Urinary bladder (tissue), 4 donors: ENCODE measurements around the gene UQCRH. TPM values are rescaled to one million over a fixed set of nuclear protein-coding genes. Genes with fewer than 3 reads are reported as not detected.
"Not testable (repeated sequence)": the region's sequence is repeated elsewhere in the genome, so short reads cannot be mapped to it uniquely, and the experiment has no call there.

ENCODE experiments used
- DNase-seq: peaks from one replicate; pipeline ENCODE4 v3.0.0-alpha.2; 2015; ENCODE audit errors: extremely low spot score
- H3K27ac ChIP-seq: one replicate; pipeline ENCODE4 v1.5.1; 2013; ENCODE audit warnings: low read depth, mild to moderate bottlenecking, moderate library complexity
- H3K36me3 ChIP-seq: one replicate; pipeline ENCODE4 v1.6.1; 2013; ENCODE audit warnings: mild to moderate bottlenecking, moderate library complexity; ENCODE audit not compliant: insufficient read depth
- H3K4me1 ChIP-seq: one replicate; pipeline ENCODE4 v1.6.1; 2013; ENCODE audit warnings: mild to moderate bottlenecking, moderate library complexity; ENCODE audit not compliant: insufficient read depth
- H3K4me3 ChIP-seq: one replicate; pipeline ENCODE4 v1.5.1; 2013; ENCODE audit warnings: low read depth, low read length
- WGBS: extraction: QIAGEN DNeasy Blood & Tissue Kit; methylation state at CpG from one replicate; pipeline ENCODE4 v1.1.7; 2013; 5-methylcytosine and 5-hydroxymethylcytosine counted together
- polyA plus RNA-seq: library from polyadenylated mRNA; stranded (reverse); fragments of 200-250 nt; gene quantifications from one replicate; pipeline ENCODE4 v1.2.3, GENCODE V29; 2013
- total RNA-seq: library from RNA; depleted of rRNA; stranded (reverse); fragments of >200 nt; gene quantifications from one replicate; pipeline ENCODE4 v1.2.3, GENCODE V29; 2014
- donor health status: healthy with polysubstance abuse.
- donor health status: healthy.

Gene UQCRH
- total and polyA plus RNA-seq, 2 donors, result 271 to 389 TPM

DNA sequence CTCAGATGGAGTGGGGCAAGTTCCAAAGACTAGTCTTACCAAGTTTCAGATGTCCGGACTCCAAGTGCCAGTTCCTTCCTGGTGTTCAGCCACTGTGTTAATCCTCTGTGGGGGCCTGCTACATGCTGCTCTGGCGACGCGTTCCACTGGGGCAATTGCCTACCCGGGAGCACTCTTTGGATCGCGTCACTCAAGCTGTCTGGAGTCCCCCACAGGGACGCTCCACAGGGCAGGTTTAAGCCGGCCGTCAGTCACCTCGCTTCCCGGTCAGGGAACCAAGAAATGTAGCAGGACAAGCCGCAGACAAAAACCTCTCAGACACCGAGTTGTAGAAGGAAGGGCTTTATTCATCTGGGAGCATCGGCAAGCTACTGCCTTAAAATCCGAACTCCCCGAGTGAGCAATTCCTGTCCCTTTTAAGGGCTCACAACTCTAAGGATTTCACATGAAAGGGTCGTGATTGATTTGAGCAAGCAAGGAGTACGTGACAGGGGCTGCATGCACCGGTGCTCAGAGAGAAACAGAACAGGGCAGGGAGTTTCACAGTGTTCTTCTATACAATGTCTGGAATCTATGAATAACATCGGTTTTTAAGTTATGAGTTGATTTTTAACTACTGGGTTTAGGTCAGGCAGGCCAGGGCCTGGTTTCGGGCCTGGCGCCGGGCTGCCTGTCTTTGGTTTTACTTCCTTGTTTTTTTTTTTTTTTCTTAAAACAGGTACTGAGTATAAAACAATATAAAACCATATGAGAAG lies 28.5 kb downstream of the UQCRH start:
- 72% methylated on average over 24 of the region's 24 CpGs for WGBS
- H3K4me3 ChIP-seq, H3K36me3 ChIP-seq, DNase-seq, H3K27ac ChIP-seq, H3K4me1 ChIP-seq: not testable (repeated sequence)

DNA sequence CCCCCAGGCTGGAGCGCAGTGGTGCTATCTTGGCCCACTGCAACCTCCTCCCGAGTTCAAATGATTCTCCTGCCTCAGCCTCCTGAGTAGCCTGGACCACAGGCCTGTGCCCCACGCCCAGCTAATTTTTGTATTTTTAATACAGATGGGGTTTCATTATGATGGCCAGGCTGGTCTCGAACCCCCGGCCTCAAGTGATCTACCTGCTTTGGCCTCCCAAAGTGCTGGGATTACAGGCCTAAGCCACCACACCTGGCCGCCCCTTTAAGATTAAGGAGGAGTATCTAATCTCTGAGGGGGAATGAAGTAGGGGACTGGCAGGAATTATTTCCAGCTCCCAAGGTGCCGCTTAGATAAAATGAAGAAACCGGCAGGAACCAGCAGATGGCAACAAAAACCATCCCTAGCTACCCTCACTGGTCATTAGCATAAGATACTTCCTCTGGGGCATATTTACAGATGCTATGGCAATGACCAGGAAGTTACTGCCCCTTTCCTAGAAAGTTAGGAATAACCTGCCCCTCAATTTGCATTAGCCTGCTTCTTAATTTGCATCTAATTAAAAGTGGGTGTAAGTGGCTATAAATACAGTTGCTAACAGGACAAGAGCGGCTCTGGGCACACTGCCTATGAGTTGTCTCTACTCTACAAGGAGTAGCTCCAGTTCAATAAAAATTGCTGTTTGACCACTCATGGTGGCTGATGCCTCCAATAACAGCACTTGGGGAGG lies 30.0 kb downstream of the UQCRH start:
- DNase-seq, result no peak
- Histone ChIP-seq H3K4me1 (no peaks in the 10 kb centered on the region), H3K27ac (no peak overlapping the region), H3K36me3 (no peaks in the 10 kb centered on the region), H3K4me3 (no peak overlapping the region)
- WGBS, result 76% methylated on average over 9 of the region's 9 CpGs

DNA sequence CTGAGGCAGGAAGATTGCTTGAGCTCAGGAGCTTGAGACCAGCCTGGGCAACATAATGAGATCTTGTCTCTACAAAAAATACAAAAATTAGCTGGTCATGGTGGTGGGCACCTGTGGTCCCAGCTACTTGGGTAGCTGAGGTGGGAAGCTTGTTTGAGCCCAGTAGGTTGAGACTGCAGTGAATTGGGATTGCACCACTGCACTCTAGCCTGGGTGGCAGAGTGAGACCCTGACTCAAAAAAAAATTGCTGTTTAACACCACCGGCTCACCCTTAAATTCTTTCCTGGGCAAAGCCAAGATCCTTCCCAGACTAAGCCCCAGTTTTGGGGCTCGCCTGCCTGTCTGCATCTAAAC lies 30.5 kb downstream of the UQCRH start:
- Histone ChIP-seq H3K4me1 (no peaks in the 10 kb centered on the region), H3K4me3 (no peak overlapping the region), H3K27ac (no peak overlapping the region), H3K36me3 (no peaks in the 10 kb centered on the region)
- DNase-seq, result no peak
- WGBS, result 80% methylated on average over 2 of the region's 2 CpGs

DNA sequence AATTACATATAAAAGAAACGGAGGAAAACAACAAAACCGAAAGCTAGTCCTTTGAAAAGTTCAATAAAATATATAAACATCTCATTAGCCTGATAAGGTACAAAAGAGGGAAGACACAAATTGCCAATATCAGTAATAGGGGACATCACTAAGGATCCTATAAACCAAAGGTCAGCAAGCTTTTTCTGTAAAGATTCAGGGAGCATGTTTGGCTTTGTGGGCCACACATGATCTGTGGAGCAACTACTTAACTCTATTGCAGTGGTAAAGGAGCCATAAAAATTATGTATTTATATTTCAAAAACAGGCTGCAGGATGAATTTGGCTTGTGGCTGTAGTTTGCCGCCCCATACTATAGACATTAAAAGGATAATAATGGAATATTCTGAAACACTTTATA lies 31.6 kb downstream of the UQCRH start:
- 80% methylated on average over 3 of the region's 3 CpGs for WGBS
- no peak for DNase-seq

DNA sequence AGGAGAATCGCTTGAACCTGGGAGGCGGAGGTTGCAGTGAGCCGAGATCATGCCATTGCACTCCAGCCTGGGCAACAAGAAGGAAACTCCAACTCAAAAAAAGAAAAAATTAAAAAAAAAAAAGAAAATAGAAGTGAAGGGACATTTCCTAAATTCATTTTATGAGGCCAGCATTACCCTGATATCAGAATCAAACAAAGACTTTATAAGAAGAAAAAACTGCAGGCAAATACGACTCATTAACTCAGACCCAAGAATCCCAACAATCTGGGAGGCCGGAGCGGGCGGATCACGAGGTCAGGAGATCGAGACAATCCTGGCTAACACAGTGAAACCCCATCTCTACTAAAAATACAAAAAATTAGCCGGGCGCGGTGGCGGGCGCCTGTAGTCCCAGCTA lies 33.9 kb downstream of the UQCRH start:
- WGBS, result 95% methylated on average over 9 of the region's 14 CpGs
- not testable (repeated sequence) for H3K27ac ChIP-seq, H3K36me3 ChIP-seq, H3K4me3 ChIP-seq, H3K4me1 ChIP-seq, DNase-seq

More for the DNA sequence above, 31.6 kb downstream of the UQCRH start:
- no peaks in the 10 kb centered on the region for H3K4me1 ChIP-seq
- no peak overlapping the region for H3K27ac ChIP-seq
- H3K4me3 ChIP-seq, result no peak overlapping the region
- no peaks in the 10 kb centered on the region for H3K36me3 ChIP-seq

DNA sequence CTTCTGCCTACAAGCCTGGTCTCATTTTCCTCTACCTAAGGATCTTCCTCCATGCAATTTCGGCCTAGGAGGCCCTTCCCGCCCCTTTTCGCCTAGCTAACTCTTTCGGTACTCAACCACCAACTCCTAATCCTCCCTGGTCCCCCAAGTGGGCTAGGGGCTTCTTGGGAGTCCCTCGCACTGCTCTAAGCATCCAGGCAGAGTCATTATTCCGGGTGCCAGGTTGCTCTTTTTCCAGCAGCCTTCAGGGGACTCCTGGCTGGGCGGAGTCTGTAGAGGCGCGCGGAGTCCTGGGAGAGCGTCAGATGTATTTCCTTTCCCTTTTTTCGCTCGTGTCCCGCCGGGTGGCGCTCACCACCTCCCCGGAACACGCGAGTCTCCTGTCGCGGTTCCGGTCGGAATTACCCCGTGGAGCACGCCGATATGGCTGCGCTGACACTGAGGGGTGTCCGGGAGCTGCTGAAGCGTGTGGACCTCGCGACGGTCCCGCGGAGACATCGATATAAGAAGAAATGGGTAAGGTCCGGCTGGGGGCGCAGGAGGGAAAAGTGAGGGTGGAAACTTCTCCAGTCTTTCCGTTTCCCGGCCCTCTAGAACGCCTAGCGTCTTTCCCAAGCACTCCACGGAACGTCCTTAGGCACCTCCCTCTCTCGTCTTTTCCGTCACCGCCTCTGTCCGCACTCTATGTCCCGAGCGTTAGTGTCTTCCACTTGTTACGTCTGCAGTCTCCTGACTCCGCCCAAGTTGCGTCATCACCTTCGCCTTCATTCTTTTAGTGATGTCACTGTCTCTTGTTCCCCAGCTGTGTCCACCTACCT lies 37.1 kb downstream of the UQCRH start, which contains the start of gene NSUN4:
Gene NSUN4, plus strand, starts transcription at position 404 of the 818 bp plus-strand sequence. Its CDS starts 20 bp downstream, at position 424.
- H3K36me3 ChIP-seq, result peaks cover 1% of the 10 kb centered on the region
- no peaks in the 10 kb centered on the region for H3K4me1 ChIP-seq
- WGBS, result under 1% methylated on average over 53 of the region's 53 CpGs
- peak within 1 kb of the TSS; percentile 55 for H3K4me3 ChIP-seq
- H3K27ac ChIP-seq, result peak within 1 kb of the TSS; percentile 91
- DNase-seq, result peak; percentile 93

DNA sequence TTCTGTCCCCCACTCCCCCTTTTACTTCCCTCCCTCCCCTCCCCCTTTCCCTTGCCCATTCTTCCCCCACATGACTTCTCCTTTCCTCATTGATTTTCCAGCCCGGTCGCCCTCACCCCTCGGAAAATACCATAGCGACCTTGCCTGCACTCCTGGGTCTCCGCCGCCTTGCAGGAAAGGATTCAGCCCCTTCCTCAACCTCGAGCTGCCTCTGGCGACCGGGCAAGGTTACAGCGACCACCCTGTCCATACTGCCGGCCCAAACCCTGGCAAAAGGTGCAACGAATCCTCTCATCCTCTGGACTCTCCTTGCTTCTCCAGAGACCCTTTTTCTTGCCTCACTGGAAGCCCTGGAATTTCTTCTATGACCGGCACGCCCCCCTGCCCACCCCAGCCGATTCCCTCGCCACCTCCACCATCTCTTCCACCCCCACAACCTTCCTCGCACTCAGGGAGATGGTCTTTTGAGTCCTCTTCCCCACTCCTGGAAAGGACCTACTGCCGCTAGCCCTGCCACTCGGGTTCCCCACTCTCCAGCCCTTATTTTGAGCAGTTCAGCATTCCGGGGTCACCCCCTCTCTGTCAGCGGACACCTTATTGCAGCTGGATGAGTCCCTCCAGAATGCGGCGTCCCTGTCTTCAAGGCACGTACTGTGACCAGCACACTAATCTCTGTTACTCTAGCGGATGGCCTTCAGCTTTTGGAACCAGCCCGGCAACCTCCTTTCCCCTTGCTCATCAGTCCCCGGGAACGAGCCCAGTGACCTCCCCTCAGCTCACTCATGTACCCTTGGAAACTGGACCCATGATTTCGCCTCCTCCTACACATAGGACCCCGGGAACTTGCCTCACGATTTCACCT lies 38.0 kb downstream of the UQCRH start:
- H3K27ac ChIP-seq, result peak overlapping the region; percentile 91
- peaks cover 1% of the 10 kb centered on the region for H3K36me3 ChIP-seq
- DNase-seq, result no peak
- WGBS, result 54% methylated on average over 31 of the region's 31 CpGs
- peak overlapping the region; percentile 55 for H3K4me3 ChIP-seq
- H3K4me1 ChIP-seq, result no peaks in the 10 kb centered on the region

DNA sequence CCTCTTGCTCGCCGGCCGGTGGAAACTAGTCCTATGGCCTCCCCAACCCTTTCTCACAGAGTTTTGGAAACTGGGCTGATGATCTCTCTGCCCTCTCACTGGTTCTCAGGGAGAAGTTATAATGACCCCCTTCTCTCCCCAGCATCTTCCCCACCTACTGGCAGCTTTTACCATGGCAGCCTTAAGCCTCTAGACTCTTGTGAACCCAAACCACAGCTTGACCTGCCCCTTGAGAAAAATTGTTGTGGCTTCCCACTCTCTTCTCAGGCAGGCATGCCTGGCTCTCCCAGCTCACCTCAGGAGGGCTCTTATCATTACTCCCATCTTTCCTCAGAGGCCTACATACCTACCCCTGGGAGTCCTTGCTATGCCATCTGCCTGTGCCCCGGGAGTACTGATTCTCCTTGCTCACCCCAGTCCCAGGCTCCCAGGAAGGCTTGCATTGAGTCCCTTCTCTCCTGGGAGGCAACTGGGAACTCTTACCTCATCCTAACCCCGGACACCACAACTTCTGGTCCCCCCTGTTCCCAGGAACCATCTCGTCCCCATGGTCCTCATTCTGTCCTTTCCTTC lies 38.7 kb downstream of the UQCRH start:
- no peak for DNase-seq
- Histone ChIP-seq H3K4me1 (no peaks in the 10 kb centered on the region), H3K4me3 (no peak overlapping the region), H3K36me3 (peaks cover 1% of the 10 kb centered on the region), H3K27ac (no peak overlapping the region)
- 90% methylated on average over 6 of the region's 6 CpGs for WGBS

DNA sequence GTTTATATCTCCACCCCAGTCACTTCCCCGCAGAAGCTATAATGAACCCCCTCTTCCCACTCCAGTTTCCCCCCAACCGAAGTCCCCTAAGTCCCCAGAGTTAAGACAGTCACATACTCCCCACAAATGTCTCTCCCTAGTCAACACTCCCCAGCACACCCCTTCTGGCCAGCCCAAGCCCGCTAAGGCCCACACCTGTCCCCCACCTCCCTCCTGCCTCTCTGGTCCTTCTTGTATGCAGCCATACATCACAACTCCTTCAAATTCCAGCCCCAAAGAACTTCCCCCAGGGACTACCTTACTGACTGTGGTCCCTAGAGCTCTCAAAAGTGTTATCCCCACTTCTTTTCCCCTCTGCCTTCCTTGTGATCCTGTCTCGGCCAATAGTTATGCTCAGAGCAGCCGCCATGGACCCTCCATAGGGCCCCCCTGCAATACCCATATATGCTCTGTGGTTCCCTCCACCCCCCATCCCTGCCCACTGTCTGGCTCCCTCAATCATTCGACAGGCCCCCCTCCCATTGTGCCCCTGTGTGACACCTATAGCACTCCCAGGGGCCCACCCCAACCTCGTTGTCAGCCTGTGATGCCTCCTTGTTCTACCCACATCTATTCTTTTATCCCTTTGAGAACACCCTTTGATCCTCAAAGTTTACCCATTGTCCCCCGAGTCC lies 39.3 kb downstream of the UQCRH start:
- H3K27ac ChIP-seq, result no peak overlapping the region
- WGBS, result 78% methylated on average over 8 of the region's 8 CpGs
- no peak for DNase-seq

DNA sequence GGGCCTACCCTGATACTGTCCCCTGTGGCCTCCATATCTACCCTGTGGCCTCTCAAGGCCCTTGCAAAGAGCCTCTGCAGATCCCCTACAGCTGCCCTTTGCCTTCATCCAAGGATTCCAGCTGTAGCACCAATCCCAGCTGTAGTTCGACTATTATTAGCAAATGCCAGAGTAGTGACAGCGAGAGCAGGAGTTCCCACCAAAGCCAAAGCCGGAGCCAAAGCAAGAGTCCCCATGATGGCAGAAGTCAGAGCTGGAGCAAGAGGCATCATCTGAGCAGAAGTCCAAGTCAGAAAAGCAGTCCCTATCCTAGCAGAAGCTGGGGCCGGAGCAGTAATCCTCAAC lies 39.8 kb downstream of the UQCRH start:
- H3K27ac ChIP-seq, result no peak overlapping the region

More for the DNA sequence above, 39.3 kb downstream of the UQCRH start:
- Histone ChIP-seq H3K4me1 (no peaks in the 10 kb centered on the region), H3K4me3 (no peak overlapping the region), H3K36me3 (peaks cover 1% of the 10 kb centered on the region)

DNA sequence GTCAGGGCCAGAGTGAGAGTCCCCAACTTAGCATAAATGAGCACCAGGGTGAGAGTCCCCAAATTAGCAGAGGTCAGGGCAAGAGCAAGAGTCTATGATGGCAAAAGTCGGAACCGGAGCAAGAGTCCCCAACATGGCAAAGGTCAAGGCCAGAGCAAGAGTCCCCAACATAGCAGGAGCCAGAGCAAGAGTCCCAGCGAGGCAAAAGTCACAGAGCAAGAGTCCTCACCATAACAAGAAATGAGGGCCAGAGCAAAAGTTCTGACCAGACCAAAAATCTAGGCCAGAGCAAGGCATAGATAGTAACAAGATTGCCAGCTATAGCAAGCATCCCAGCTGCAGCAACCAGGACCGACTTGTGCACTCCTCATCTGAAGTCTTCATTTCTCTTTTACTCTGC lies 40.2 kb downstream of the UQCRH start:
- Histone ChIP-seq H3K4me3 (no peak overlapping the region), H3K4me1 (no peaks in the 10 kb centered on the region), H3K27ac (no peak overlapping the region), H3K36me3 (peaks cover 1% of the 10 kb centered on the region)
- DNase-seq, result no peak
- 91% methylated on average over 4 of the region's 4 CpGs for WGBS

More for the DNA sequence above, 39.8 kb downstream of the UQCRH start:
- no peaks in the 10 kb centered on the region for H3K4me1 ChIP-seq
- WGBS, result 85% methylated on average over 4 of the region's 4 CpGs
- DNase-seq, result no peak
- H3K4me3 ChIP-seq, result no peak overlapping the region
- H3K36me3 ChIP-seq, result peaks cover 1% of the 10 kb centered on the region

DNA sequence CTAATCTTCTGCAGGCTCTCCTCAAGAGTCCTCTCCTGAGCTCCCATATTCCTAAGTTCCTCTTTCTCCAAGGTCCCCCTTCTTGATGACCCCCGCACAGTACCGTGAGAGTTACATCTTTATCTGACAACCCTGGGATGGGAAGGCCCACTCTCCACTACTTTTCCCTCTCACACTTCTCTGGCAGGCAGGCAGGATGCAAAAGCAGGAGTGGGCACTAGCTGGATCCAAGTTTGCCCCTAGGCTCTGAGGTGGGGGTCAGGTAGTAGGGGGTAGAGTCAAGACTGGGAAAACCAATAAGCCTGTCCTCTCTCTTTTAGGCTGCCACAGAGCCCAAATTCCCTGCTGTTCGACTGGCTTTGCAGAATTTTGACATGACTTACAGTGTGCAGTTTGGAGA lies 41.0 kb downstream of the UQCRH start:
- 87% methylated on average over 3 of the region's 3 CpGs for WGBS
- DNase-seq, result no peak
- H3K4me3 ChIP-seq, result no peak overlapping the region
- no peaks in the 10 kb centered on the region for H3K4me1 ChIP-seq
- H3K36me3 ChIP-seq, result peaks cover 1% of the 10 kb centered on the region
- no peak overlapping the region for H3K27ac ChIP-seq
